SJCRH30 (cell line): Measurements from ENCODE around the gene BRF1. TPM values are rescaled to one million over a fixed set of nuclear protein-coding genes. Genes with fewer than 3 reads are reported as not detected.
A peak's percentile ranks its signal among the peaks of the same experiment; 100 is the strongest.

Experiments used
- DNase-seq, 2 experiments: peaks; one replicate each; pipeline ENCODE4 v3.0.0-alpha.2; 2015 to 2020
- H3K27ac ChIP-seq: fragments of 250-450 bp; sonication (Bioruptor Pico); 2 replicates; pipeline ENCODE4 v1.5.1; 2020; ENCODE audit warnings: mild to moderate bottlenecking, moderate library complexity
- H3K27me3 ChIP-seq: fragments of 250-450 bp; sonication (Bioruptor Pico); 2 replicates; pipeline ENCODE4 v1.5.1; 2020; ENCODE audit warnings: mild to moderate bottlenecking, moderate library complexity
- H3K36me3 ChIP-seq: fragments of 250-450 bp; sonication (Bioruptor Pico); 2 replicates; pipeline ENCODE4 v1.5.1; 2020; ENCODE audit warnings: mild to moderate bottlenecking, moderate library complexity
- H3K4me1 ChIP-seq: fragments of 250-450 bp; sonication (Bioruptor Pico); 2 replicates; pipeline ENCODE4 v1.5.1; 2020; ENCODE audit warnings: mild to moderate bottlenecking, moderate library complexity
- H3K4me3 ChIP-seq: fragments of 250-450 bp; sonication (Bioruptor Pico); 2 replicates; pipeline ENCODE4 v1.5.1; 2020; ENCODE audit warnings: mild to moderate bottlenecking, moderate library complexity
- H3K9me3 ChIP-seq: fragments of 250-450 bp; sonication (Bioruptor Pico); replicated peaks from 2 replicates; pipeline ENCODE4 v1.5.1; 2020; ENCODE audit warnings: mild to moderate bottlenecking, moderate library complexity
- total RNA-seq: library from RNA; depleted of rRNA; stranded (reverse); fragments of >200 nt; shearing (Covaris generic); gene quantifications from 2 replicates; pipeline ENCODE4 v1.2.3, GENCODE V29; 2014

BRF1 gene
- total RNA-seq, 1 experiment from 2014 or later = 31.4 TPM

GRCh38 chr14:105206873-105207272 lies 93.9 kb downstream of the BRF1 start:
- peak in 1 of 2 experiments; percentile 49 for DNase-seq

GRCh38 chr14:105205673-105206208 lies 95.1 kb downstream of the BRF1 start:
- DNase-seq = peak; percentile 80 to 84
- Histone ChIP-seq H3K36me3 (no peaks in the 10 kb centered on the region), H3K27ac (no peak overlapping the region; the same call in 1 of the 2 replicates), H3K9me3 (no peaks in the 10 kb centered on the region), H3K27me3 (no peaks in the 10 kb centered on the region), H3K4me3 (no peak overlapping the region), H3K4me1 (peaks cover 35% of the 10 kb centered on the region)

More at GRCh38 chr14:105206873-105207272, 93.9 kb downstream of the BRF1 start:
- H3K4me3 ChIP-seq = no peak overlapping the region
- no peaks in the 10 kb centered on the region for H3K9me3 ChIP-seq
- H3K27ac ChIP-seq = no peak overlapping the region
- H3K36me3 ChIP-seq = no peaks in the 10 kb centered on the region
- H3K4me1 ChIP-seq = peaks cover 33% of the 10 kb centered on the region
- no peaks in the 10 kb centered on the region for H3K27me3 ChIP-seq

- Histone ChIP-seq H3K4me3 (no peak overlapping the region), H3K27me3 (no peaks in the 10 kb centered on the region), H3K27ac (no peak overlapping the region; the same call in 1 of the 2 replicates), H3K9me3 (no peaks in the 10 kb centered on the region), H3K36me3 (no peaks in the 10 kb centered on the region), H3K4me1 (peaks cover 35% of the 10 kb centered on the region)
- no peak for DNase-seq
Measured at GRCh38 chr14:105204931-105205672, 95.7 kb downstream of the BRF1 start.

- peaks cover 35% of the 10 kb centered on the region for H3K4me1 ChIP-seq
- no peaks in the 10 kb centered on the region for H3K27me3 ChIP-seq
- no peak for DNase-seq
- H3K4me3 ChIP-seq = no peak overlapping the region
- H3K36me3 ChIP-seq = no peaks in the 10 kb centered on the region
- no peaks in the 10 kb centered on the region for H3K9me3 ChIP-seq
- H3K27ac ChIP-seq = no peak overlapping the region
Measured at GRCh38 chr14:105204206-105204930, 96.4 kb downstream of the BRF1 start.

GRCh38 chr14:105203701-105204100 lies 97.1 kb downstream of the BRF1 start:
- no peak for DNase-seq
- Histone ChIP-seq H3K27ac (no peak overlapping the region), H3K27me3 (no peaks in the 10 kb centered on the region), H3K4me3 (no peak overlapping the region), H3K36me3 (no peaks in the 10 kb centered on the region), H3K9me3 (no peaks in the 10 kb centered on the region), H3K4me1 (peaks cover 37% of the 10 kb centered on the region)

GRCh38 chr14:105203057-105203531 lies 97.7 kb downstream of the BRF1 start:
- no peak overlapping the region for H3K27ac ChIP-seq
- H3K4me1 ChIP-seq = peaks cover 37% of the 10 kb centered on the region
- peak; percentile 79 to 85 for DNase-seq

GRCh38 chr14:105201925-105202513 lies 98.8 kb downstream of the BRF1 start:
- Histone ChIP-seq H3K36me3 (no peaks in the 10 kb centered on the region), H3K4me3 (no peak overlapping the region), H3K27me3 (0 out of 2 replicates have a peak, but pooled peaks cover 3% of the 10 kb centered on the region), H3K27ac (no peak overlapping the region), H3K9me3 (no peaks in the 10 kb centered on the region), H3K4me1 (peaks cover 40% of the 10 kb centered on the region)
- DNase-seq = no peak

More at GRCh38 chr14:105203057-105203531, 97.7 kb downstream of the BRF1 start:
- no peaks in the 10 kb centered on the region for H3K9me3 ChIP-seq
- no peak overlapping the region for H3K4me3 ChIP-seq
- H3K27me3 ChIP-seq = 0 out of 2 replicates have a peak, but pooled peaks cover 2% of the 10 kb centered on the region
- H3K36me3 ChIP-seq = no peaks in the 10 kb centered on the region

- Histone ChIP-seq H3K9me3 (no peaks in the 10 kb centered on the region), H3K27ac (no peak overlapping the region), H3K4me1 (peaks cover 38% of the 10 kb centered on the region), H3K27me3 (0 out of 2 replicates have a peak, but pooled peaks cover 3% of the 10 kb centered on the region), H3K4me3 (no peak overlapping the region), H3K36me3 (no peaks in the 10 kb centered on the region)
- DNase-seq = no peak
Measured at GRCh38 chr14:105201156-105201924, 99.5 kb downstream of the BRF1 start.

GRCh38 chr14:105200641-105201040 lies 100.2 kb downstream of the BRF1 start:
- Histone ChIP-seq H3K4me3 (no peak overlapping the region), H3K27ac (no peak overlapping the region), H3K4me1 (peaks cover 38% of the 10 kb centered on the region), H3K9me3 (no peaks in the 10 kb centered on the region), H3K27me3 (0 out of 2 replicates have a peak, but pooled peaks cover 3% of the 10 kb centered on the region), H3K36me3 (no peaks in the 10 kb centered on the region)
- DNase-seq = no peak

GRCh38 chr14:105200074-105200473 lies 100.7 kb downstream of the BRF1 start:
- no peak for DNase-seq
- 0 out of 2 replicates have a peak, but pooled peaks cover 3% of the 10 kb centered on the region for H3K27me3 ChIP-seq
- H3K4me3 ChIP-seq = no peak overlapping the region
- H3K36me3 ChIP-seq = no peaks in the 10 kb centered on the region
- peaks cover 32% of the 10 kb centered on the region; the same call in 1 of the 2 replicates for H3K4me1 ChIP-seq
- no peaks in the 10 kb centered on the region for H3K9me3 ChIP-seq
- H3K27ac ChIP-seq = no peak overlapping the region

GRCh38 chr14:105199093-105199492 lies 101.7 kb downstream of the BRF1 start:
- no peak for DNase-seq
- Histone ChIP-seq H3K27ac (no peak overlapping the region), H3K9me3 (no peaks in the 10 kb centered on the region), H3K4me3 (no peak overlapping the region), H3K27me3 (0 out of 2 replicates have a peak, but pooled peaks cover 3% of the 10 kb centered on the region), H3K4me1 (peaks cover 38% of the 10 kb centered on the region; the same call in 1 of the 2 replicates), H3K36me3 (no peaks in the 10 kb centered on the region)

GRCh38 chr14:105198588-105198987 lies 102.2 kb downstream of the BRF1 start:
- Histone ChIP-seq H3K4me1 (peaks cover 43% of the 10 kb centered on the region; the same call in 1 of the 2 replicates), H3K9me3 (no peaks in the 10 kb centered on the region)

GRCh38 chr14:105197211-105197641 lies 103.6 kb downstream of the BRF1 start:
- Histone ChIP-seq H3K4me3 (no peak overlapping the region), H3K4me1 (peaks cover 46% of the 10 kb centered on the region; the same call in 1 of the 2 replicates), H3K9me3 (no peaks in the 10 kb centered on the region), H3K27me3 (0 out of 2 replicates have a peak, but pooled peaks cover 3% of the 10 kb centered on the region), H3K36me3 (no peaks in the 10 kb centered on the region), H3K27ac (no peak overlapping the region)
- DNase-seq = no peak

More at GRCh38 chr14:105198588-105198987, 102.2 kb downstream of the BRF1 start:
- Histone ChIP-seq H3K4me3 (no peak overlapping the region), H3K27me3 (0 out of 2 replicates have a peak, but pooled peaks cover 3% of the 10 kb centered on the region), H3K36me3 (no peaks in the 10 kb centered on the region), H3K27ac (no peak overlapping the region)
- DNase-seq = no peak
